ENCODE measurements around the gene SSTR5.
"Not testable (repeated sequence)": the region's sequence is repeated elsewhere in the genome, so short reads cannot be mapped to it uniquely, and the experiment has no call there.

Gene SSTR5

GRCh38 chr16:1090620-1091587 is 18.4 kb downstream of the SSTR5 start:
- no peak overlapping the region for H3K4me3 ChIP-seq (ENCODE audit: low read depth, low read length)
- DNase-seq (ENCODE audit: low read depth) = no peak
- TF ChIP-seq CTCF (conservative IDR thresholded peaks at IDR 0.05; ENCODE audit: low read depth, low read length) = no peak

GRCh38 chr16:1091992-1092552 is 19.5 kb downstream of the SSTR5 start:
- H3K4me3 ChIP-seq (ENCODE audit: low read depth, low read length) = no peak overlapping the region
- DNase-seq (ENCODE audit: low read depth) = no peak
- no peak for TF ChIP-seq CTCF (conservative IDR thresholded peaks at IDR 0.05; ENCODE audit: low read depth, low read length)

GRCh38 chr16:1092685-1093283 is 20.2 kb downstream of the SSTR5 start:
- not testable (repeated sequence) for DNase-seq (ENCODE audit: low read depth)

GRCh38 chr16:1093284-1094123 is 21.0 kb downstream of the SSTR5 start:
- DNase-seq (ENCODE audit: low read depth) = no peak
- no peak for TF ChIP-seq CTCF (conservative IDR thresholded peaks at IDR 0.05; ENCODE audit: low read depth, low read length)
- no peak overlapping the region for H3K4me3 ChIP-seq (ENCODE audit: low read depth, low read length)

More at GRCh38 chr16:1092685-1093283, 20.2 kb downstream of the SSTR5 start:
- not testable (repeated sequence) for H3K4me3 ChIP-seq (ENCODE audit: low read depth, low read length)

- no peak for DNase-seq (ENCODE audit: low read depth)
- no peak for TF ChIP-seq CTCF (conservative IDR thresholded peaks at IDR 0.05; ENCODE audit: low read depth, low read length)
- H3K4me3 ChIP-seq (ENCODE audit: low read depth, low read length) = no peak overlapping the region
Measured at GRCh38 chr16:1094124-1094479, 21.6 kb downstream of the SSTR5 start.

- no peak overlapping the region for H3K4me3 ChIP-seq (ENCODE audit: low read depth, low read length)
- TF ChIP-seq CTCF (conservative IDR thresholded peaks at IDR 0.05; ENCODE audit: low read depth, low read length) = no peak
- no peak for DNase-seq (ENCODE audit: low read depth)
Measured at GRCh38 chr16:1094601-1095449, 22.3 kb downstream of the SSTR5 start.

Data from choroid plexus epithelial cell (primary cell).